Fibroblast of mammary gland (primary cell): ENCODE measurements around the gene AUTS2.

Source experiments
- DNase-seq: peaks from one replicate; pipeline ENCODE4 v3.0.0-alpha.2; 2010; ENCODE audit warnings: low read depth
- H3K4me3 ChIP-seq: 2 replicates; pipeline ENCODE4 v1.5.1; 2011; ENCODE audit warnings: low read depth, mild to moderate bottlenecking, low read length, moderate library complexity; ENCODE audit not compliant: control insufficient read depth
- TF ChIP-seq, protein P1 (sequence below): conservative IDR thresholded peaks from 2 replicates; pipeline ENCODE4 v1.5.1; 2011; ENCODE audit warnings: low read depth, low read length, inconsistent platforms; ENCODE audit not compliant: control insufficient read depth, insufficient read depth

The AUTS2 gene

DNA sequence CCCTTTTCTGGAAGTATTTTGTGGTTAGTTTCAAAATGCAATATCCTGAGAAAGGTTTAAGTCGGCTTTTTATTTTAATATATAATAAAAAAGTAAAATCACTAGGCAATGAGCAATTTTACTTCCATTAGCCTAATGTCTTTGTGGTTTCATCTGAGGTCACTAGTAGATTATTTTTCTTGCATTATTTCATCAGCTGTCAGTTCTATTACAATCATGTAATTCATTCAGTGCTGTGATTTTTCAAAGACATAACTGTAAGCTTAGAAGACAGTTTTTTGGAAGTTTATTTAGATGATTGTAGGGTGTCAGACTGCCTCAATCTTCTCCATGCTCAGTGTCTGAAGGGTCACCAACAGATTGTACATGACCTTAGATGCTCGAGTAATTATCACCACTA, 965.7 kb downstream of the AUTS2 start:
- TF ChIP-seq, protein P1, sequence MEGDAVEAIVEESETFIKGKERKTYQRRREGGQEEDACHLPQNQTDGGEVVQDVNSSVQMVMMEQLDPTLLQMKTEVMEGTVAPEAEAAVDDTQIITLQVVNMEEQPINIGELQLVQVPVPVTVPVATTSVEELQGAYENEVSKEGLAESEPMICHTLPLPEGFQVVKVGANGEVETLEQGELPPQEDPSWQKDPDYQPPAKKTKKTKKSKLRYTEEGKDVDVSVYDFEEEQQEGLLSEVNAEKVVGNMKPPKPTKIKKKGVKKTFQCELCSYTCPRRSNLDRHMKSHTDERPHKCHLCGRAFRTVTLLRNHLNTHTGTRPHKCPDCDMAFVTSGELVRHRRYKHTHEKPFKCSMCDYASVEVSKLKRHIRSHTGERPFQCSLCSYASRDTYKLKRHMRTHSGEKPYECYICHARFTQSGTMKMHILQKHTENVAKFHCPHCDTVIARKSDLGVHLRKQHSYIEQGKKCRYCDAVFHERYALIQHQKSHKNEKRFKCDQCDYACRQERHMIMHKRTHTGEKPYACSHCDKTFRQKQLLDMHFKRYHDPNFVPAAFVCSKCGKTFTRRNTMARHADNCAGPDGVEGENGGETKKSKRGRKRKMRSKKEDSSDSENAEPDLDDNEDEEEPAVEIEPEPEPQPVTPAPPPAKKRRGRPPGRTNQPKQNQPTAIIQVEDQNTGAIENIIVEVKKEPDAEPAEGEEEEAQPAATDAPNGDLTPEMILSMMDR: no peak
- no peak for DNase-seq
- H3K4me3 ChIP-seq: no peak overlapping the region

- no peak for DNase-seq
- TF ChIP-seq, protein P1: no peak
- no peak overlapping the region for H3K4me3 ChIP-seq
Observed at GRCh38 chr7:70565721-70566370, 967.6 kb downstream of the AUTS2 start.

- no peak overlapping the region for H3K4me3 ChIP-seq
- TF ChIP-seq, protein P1: no peak
- DNase-seq: no peak
Observed at GRCh38 chr7:70566671-70567070, 968.4 kb downstream of the AUTS2 start.

DNA sequence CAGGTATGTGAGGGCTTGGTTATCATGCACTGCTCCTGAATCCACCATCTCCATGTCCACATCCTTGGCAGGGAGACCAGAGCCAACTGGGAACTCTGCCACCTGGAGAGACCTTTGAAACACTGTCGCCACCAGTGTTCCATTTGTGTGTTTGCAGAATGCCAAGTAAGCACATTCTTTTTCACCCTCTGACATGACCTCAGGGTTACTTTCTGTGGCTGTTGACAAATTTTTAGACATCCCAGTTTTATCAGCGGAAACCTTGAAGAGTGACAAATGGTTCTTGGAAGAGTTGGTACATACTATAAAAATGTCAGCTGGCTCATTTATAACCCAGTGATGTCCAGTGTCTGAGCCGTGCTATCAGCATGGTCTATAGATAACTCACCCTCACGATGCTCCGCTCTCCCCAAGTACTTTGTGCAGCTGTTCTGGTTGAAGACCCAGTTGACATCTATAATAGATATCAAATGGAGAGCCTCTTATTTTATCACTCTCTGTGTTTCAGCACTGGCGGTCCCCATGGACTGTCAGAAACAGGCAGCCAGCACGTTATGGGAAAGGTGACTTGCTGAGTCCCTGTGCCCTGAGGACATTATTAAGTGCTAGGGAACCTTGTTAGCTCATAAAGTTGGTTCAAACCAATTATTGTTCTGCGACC, 970.5 kb downstream of the AUTS2 start:
- TF ChIP-seq, protein P1: no peak
- H3K4me3 ChIP-seq: no peak overlapping the region
- no peak for DNase-seq

- H3K4me3 ChIP-seq: no peak overlapping the region
Observed at GRCh38 chr7:70569335-70569819, 971.1 kb downstream of the AUTS2 start.

GRCh38 chr7:70570029-70570428, 971.8 kb downstream of the AUTS2 start:
- TF ChIP-seq, protein P1: no peak
- no peak overlapping the region for H3K4me3 ChIP-seq
- DNase-seq: no peak

More at GRCh38 chr7:70569335-70569819, 971.1 kb downstream of the AUTS2 start:
- TF ChIP-seq, protein P1: no peak
- DNase-seq: no peak
